Keratinocyte (primary cell): ENCODE data around the gene HOXC12. TPM values are rescaled to one million over a fixed set of nuclear protein-coding genes. Genes with fewer than 3 reads are reported as not detected.

Source experiments
- DNase-seq: peaks from one replicate; pipeline ENCODE4 v3.0.0-alpha.2; 2011; ENCODE audit warnings: low read depth, missing footprints, low spot score
- FAIRE-seq: peaks from 2 replicates; lab custom pipeline; 2011; peaks lifted over from hg19 to GRCh38; lab: Jason Lieb, UNC
- H2AFZ ChIP-seq: 2 replicates; pipeline ENCODE4 v1.6.0; 2012; ENCODE audit warnings: low read length, control low read depth, inconsistent platforms; ENCODE audit not compliant: control insufficient read depth
- H3K27ac ChIP-seq: 2 replicates; pipeline ENCODE4 v1.5.1; 2011; ENCODE audit warnings: low read length; ENCODE audit not compliant: control insufficient read depth, insufficient read depth
- H3K27me3 ChIP-seq: 3 replicates; pipeline ENCODE4 v1.6.0; 2011; ENCODE audit warnings: low read length; ENCODE audit not compliant: control insufficient read depth, insufficient read depth; ENCODE audit errors: extremely low read depth
- H3K36me3 ChIP-seq, 2 experiments: 2 replicates in 1 of 2; 3 replicates in 1 of 2; pipeline ENCODE4 v1.5.1; 2011; ENCODE audit warnings: low read length in 2 of 2, mild to moderate bottlenecking in 1 of 2; ENCODE audit not compliant: control insufficient read depth in 2 of 2, insufficient read depth in 2 of 2; ENCODE audit errors: extremely low read depth in 1 of 2
- H3K4me1 ChIP-seq: 3 replicates; pipeline ENCODE4 v1.5.1; 2011; ENCODE audit warnings: low read length; ENCODE audit not compliant: control insufficient read depth, insufficient read depth; ENCODE audit errors: extremely low read depth
- H3K4me2 ChIP-seq: 3 replicates; pipeline ENCODE4 v1.6.0; 2011; ENCODE audit warnings: low read depth, low read length; ENCODE audit not compliant: control insufficient read depth, insufficient read depth; ENCODE audit errors: extremely low read depth
- H3K4me3 ChIP-seq, 3 experiments: fragments of 200-600 bp in 1 of 3; sonication (generic) in 1 of 3; 2 replicates in 2 of 3; 3 replicates in 1 of 3; pipeline ENCODE4 v1.5.1; 2011 to 2016; ENCODE audit warnings: low read length in 3 of 3, mild to moderate bottlenecking in 3 of 3, control low read depth in 2 of 3, inconsistent platforms in 1 of 3, low read depth in 1 of 3, mixed read lengths in 1 of 3, mixed run types in 1 of 3, moderate library complexity in 1 of 3; ENCODE audit not compliant: control insufficient read depth in 2 of 3, insufficient read depth in 2 of 3; ENCODE audit errors: extremely low read depth in 1 of 3
- H3K79me2 ChIP-seq: 2 replicates; pipeline ENCODE4 v1.6.0; 2012; ENCODE audit warnings: low read length; ENCODE audit not compliant: control insufficient read depth, insufficient read depth
- H3K9ac ChIP-seq: 3 replicates; pipeline ENCODE4 v1.6.0; 2011; ENCODE audit warnings: low read length; ENCODE audit not compliant: control insufficient read depth, insufficient read depth; ENCODE audit errors: extremely low read depth
- H3K9me1 ChIP-seq: 3 replicates; pipeline ENCODE4 v1.6.0; 2011; ENCODE audit warnings: low read length; ENCODE audit not compliant: control insufficient read depth, insufficient read depth; ENCODE audit errors: extremely low read depth
- H3K9me3 ChIP-seq: 2 replicates; pipeline ENCODE4 v1.5.1; 2012; ENCODE audit warnings: low read depth, low read length; ENCODE audit not compliant: control insufficient read depth
- H4K20me1 ChIP-seq: 3 replicates; pipeline ENCODE4 v1.6.0; 2011; ENCODE audit warnings: low read length; ENCODE audit not compliant: control insufficient read depth, insufficient read depth; ENCODE audit errors: extremely low read depth
- EZH2 ChIP-seq: IDR thresholded peaks from one replicate; pipeline ENCODE4 v1.6.1; 2012; ENCODE audit warnings: inconsistent platforms, mild to moderate bottlenecking, low read length, moderate library complexity
- dilution Hi-C: fragments of 300-500 bp; cut with MboI; formaldehyde crosslinking; loops from one replicate; pipeline ENCODE4 v1.7.0; 2020; ENCODE audit warnings: low sequenced_read_pairs; ENCODE audit not compliant: extremely low pct_ligation_motif_present
- polyA plus RNA-seq, 5 experiments: library from polyadenylated mRNA; depleted of rRNA in 3 of 5; stranded (reverse) in 3 of 5; stranded (forward) in 1 of 5; unstranded in 1 of 5; fragments of >200 nt; gene quantifications; 1 replicate in 1 of 5; 2 replicates in 3 of 5; 3 replicates in 1 of 5; pipeline versions ENCODE4 v1.2.1 to v1.2.3, GENCODE V29; 2011 to 2012; ENCODE audit warnings: missing spikeins in 2 of 5, low read depth in 1 of 5, low replicate concordance in 1 of 5
- TF ChIP-seq, protein P1 (sequence below), 3 experiments: IDR thresholded peaks in 1 of 3; conservative IDR thresholded peaks in 1 of 3; optimal IDR thresholded peaks in 1 of 3; 2 replicates in 2 of 3; 3 replicates in 1 of 3; pipeline versions ENCODE3 to v1.5.1; 2011; ENCODE audit warnings: low read length in 3 of 3, mild to moderate bottlenecking in 3 of 3, moderate library complexity in 2 of 3, control low read depth in 1 of 3, inconsistent platforms in 1 of 3; ENCODE audit not compliant: insufficient read depth in 2 of 3; ENCODE audit errors: extremely low read depth in 1 of 3

HOXC12 gene
- polyA plus RNA-seq, 1 donor (not counting 4 experiments of a cell fraction or from before 2014, with no cell fraction given) = 0.47 TPM

DNA sequence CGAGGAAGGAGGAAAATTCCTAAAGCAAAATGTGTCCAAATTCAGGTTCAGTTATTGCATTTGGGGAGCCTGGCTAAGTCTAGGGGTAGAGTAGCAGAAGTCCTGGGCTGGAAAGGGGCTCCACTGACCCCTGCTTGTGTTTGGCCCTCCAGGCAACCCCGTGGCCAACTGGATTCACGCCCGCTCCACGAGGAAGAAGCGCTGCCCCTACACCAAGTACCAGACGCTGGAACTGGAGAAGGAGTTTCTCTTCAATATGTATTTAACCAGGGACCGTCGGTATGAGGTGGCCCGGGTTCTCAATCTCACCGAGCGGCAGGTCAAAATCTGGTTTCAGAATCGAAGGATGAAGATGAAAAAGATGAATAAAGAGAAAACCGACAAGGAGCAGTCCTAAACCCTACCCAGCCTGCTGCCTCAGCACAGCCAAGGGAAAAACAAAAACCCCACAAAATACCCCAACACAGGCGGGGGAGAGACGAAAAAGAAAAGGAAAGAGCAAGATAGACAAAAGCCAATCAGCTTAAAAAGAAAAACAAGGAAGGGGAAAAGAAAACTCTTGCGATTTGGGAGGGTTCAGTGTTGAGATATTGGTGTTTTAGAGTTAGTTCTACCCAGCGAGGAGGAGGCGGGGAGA, 47.7 kb downstream of the HOXC12 start:
- Histone ChIP-seq H3K4me1 (peaks cover 23% of the 10 kb centered on the region), H3K79me2 (peaks cover 53% of the 10 kb centered on the region), H3K27ac (no peak overlapping the region), H3K4me3 (no peak overlapping the region), H3K9me1 (no peaks in the 10 kb centered on the region), H3K9me3 (no peaks in the 10 kb centered on the region), H4K20me1 (no peaks in the 10 kb centered on the region), H3K27me3 (no peaks in the 10 kb centered on the region), H3K4me2 (no peak overlapping the region), H3K9ac (no peak overlapping the region), H2AFZ (no peak overlapping the region), H3K36me3 (peaks cover 2 to 6% of the 10 kb centered on the region in 2 experiments)
- dilution Hi-C loops = no loop called here
- TF ChIP-seq EZH2 = no peak
- TF ChIP-seq, protein P1, sequence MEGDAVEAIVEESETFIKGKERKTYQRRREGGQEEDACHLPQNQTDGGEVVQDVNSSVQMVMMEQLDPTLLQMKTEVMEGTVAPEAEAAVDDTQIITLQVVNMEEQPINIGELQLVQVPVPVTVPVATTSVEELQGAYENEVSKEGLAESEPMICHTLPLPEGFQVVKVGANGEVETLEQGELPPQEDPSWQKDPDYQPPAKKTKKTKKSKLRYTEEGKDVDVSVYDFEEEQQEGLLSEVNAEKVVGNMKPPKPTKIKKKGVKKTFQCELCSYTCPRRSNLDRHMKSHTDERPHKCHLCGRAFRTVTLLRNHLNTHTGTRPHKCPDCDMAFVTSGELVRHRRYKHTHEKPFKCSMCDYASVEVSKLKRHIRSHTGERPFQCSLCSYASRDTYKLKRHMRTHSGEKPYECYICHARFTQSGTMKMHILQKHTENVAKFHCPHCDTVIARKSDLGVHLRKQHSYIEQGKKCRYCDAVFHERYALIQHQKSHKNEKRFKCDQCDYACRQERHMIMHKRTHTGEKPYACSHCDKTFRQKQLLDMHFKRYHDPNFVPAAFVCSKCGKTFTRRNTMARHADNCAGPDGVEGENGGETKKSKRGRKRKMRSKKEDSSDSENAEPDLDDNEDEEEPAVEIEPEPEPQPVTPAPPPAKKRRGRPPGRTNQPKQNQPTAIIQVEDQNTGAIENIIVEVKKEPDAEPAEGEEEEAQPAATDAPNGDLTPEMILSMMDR (optimal IDR thresholded peaks at IDR 0.05 in 1 of 3, IDR thresholded peaks at IDR 0.05 in 1 of 3, conservative IDR thresholded peaks at IDR 0.05 in 1 of 3; ENCODE audit: extremely low read depth in 1 of 3, insufficient read depth in 2 of 3, low read length in 3 of 3) = no peak
- DNase-seq = no peak
- FAIRE-seq = no peak

DNA sequence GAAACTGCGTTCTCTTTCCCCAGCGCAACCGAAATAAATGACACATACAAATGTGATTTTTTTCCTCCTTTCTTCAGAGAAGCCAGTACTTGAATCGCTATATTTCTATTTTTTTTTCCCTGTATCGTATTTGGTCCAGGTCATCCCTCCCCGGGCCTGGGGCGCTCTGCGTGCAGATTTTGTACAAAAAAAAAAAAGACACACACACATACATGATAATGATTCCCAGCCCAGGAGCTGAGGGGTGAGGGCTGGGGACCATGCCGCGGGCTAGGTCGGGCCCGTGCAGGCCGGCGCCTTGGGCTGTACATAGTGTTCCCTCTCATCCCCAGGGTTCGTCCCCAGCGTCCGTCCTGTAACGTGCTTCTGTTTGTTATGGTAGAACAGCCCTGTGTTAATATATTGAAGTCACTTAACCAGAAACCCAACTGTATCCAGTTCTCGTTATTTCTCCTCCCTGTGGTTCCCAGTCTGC, 48.2 kb downstream of the HOXC12 start:
- no peak overlapping the region for H2AFZ ChIP-seq
- dilution Hi-C loops = no loop called here
- H3K4me1 ChIP-seq = peaks cover 18% of the 10 kb centered on the region
- no peak overlapping the region for H3K27ac ChIP-seq
- peaks cover 2 to 6% of the 10 kb centered on the region in 2 experiments for H3K36me3 ChIP-seq
- no peak for TF ChIP-seq EZH2
- TF ChIP-seq, protein P1 (optimal IDR thresholded peaks at IDR 0.05 in 1 of 3, IDR thresholded peaks at IDR 0.05 in 1 of 3, conservative IDR thresholded peaks at IDR 0.05 in 1 of 3; ENCODE audit: extremely low read depth in 1 of 3, insufficient read depth in 2 of 3, low read length in 3 of 3) = no peak
- no peaks in the 10 kb centered on the region for H3K9me1 ChIP-seq
- no peak overlapping the region for H3K9ac ChIP-seq
- no peak overlapping the region for H3K4me2 ChIP-seq
- no peaks in the 10 kb centered on the region for H3K9me3 ChIP-seq
- no peak for FAIRE-seq
- no peak overlapping the region for H3K4me3 ChIP-seq
- peaks cover 52% of the 10 kb centered on the region for H3K79me2 ChIP-seq
- no peaks in the 10 kb centered on the region for H3K27me3 ChIP-seq
- H4K20me1 ChIP-seq = no peaks in the 10 kb centered on the region
- no peak for DNase-seq
